GM20000 (cell line): ENCODE results near the gene SH3BP4.

ENCODE experiments used
- DNase-seq: peaks from one replicate; pipeline ENCODE4 v3.0.0; 2012; ENCODE audit warnings: low spot score
- TF ChIP-seq, protein P1 (sequence below): IDR thresholded peaks from 2 replicates; pipeline ENCODE4 v1.5.1; 2012; ENCODE audit warnings: mild to moderate bottlenecking, control low read depth; ENCODE audit errors: extremely low read depth, missing control alignments

The SH3BP4 gene

GRCh38 chr2:234992196-234992595 is 40.4 kb downstream of the SH3BP4 start:
- TF ChIP-seq, protein P1, sequence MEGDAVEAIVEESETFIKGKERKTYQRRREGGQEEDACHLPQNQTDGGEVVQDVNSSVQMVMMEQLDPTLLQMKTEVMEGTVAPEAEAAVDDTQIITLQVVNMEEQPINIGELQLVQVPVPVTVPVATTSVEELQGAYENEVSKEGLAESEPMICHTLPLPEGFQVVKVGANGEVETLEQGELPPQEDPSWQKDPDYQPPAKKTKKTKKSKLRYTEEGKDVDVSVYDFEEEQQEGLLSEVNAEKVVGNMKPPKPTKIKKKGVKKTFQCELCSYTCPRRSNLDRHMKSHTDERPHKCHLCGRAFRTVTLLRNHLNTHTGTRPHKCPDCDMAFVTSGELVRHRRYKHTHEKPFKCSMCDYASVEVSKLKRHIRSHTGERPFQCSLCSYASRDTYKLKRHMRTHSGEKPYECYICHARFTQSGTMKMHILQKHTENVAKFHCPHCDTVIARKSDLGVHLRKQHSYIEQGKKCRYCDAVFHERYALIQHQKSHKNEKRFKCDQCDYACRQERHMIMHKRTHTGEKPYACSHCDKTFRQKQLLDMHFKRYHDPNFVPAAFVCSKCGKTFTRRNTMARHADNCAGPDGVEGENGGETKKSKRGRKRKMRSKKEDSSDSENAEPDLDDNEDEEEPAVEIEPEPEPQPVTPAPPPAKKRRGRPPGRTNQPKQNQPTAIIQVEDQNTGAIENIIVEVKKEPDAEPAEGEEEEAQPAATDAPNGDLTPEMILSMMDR = no peak

DNA sequence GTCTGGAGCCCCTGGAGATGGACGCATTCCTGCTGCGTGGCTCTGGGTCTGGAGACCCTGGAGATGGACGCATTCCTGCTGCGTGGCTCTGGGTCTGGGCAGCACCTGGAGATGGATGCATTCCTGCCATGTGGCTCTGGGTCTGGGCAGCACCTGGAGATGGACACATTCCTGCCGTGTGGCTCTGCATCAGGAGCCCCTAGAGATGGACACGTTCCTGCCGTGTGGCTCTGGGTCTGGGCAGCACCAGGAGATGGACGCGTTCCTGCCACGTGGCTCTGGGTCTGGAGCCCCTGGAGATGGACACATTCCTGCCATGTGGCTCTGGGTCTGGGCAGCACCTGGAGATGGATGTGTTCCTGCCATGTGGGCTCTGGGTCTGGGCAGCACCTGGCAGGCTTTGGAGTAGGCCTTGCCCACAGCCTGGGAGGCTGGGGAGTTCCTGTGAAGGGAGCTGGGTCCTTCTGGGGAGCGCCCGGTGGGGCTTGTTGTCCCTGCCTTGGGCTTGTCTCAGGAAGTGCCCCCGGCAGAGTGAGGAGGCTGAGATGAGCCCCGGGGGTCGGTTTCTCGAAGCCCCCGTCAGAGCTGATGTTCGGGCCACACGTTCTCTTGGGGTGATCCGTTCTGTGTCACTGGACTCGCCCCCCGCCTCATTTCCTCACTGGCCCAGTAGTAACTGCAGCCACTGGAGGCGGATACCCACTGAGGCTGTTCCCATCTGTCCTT is 41.0 kb downstream of the SH3BP4 start:
- DNase-seq = no peak
- TF ChIP-seq, protein P1 = no peak

More at GRCh38 chr2:234992196-234992595, 40.4 kb downstream of the SH3BP4 start:
- DNase-seq = no peak

DNA sequence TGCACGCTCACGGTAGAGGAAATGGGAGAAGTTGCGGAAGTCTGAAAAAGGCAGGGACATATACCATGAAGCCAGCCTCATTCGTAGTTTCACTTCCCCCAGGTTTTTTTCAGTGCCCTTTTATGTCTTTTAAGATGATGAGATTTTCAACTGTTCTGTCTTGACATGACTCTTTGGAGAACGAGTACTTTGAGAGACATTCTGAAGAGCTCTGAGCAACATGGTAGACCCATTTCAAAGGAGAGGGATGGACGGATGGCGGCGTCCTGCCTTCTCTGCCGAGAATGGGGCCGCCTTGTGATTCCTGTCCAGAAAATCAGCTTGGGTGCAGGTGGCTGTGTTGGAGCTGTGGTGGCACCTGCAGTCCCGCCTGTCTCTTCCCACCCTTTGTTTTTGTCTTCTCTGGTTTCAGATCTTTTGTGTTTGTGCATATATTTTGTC is 41.7 kb downstream of the SH3BP4 start:
- TF ChIP-seq, protein P1 = no peak
- no peak for DNase-seq

- TF ChIP-seq, protein P1 = no peak
- no peak for DNase-seq
Measured at GRCh38 chr2:234994438-234995321, 42.9 kb downstream of the SH3BP4 start.

DNA sequence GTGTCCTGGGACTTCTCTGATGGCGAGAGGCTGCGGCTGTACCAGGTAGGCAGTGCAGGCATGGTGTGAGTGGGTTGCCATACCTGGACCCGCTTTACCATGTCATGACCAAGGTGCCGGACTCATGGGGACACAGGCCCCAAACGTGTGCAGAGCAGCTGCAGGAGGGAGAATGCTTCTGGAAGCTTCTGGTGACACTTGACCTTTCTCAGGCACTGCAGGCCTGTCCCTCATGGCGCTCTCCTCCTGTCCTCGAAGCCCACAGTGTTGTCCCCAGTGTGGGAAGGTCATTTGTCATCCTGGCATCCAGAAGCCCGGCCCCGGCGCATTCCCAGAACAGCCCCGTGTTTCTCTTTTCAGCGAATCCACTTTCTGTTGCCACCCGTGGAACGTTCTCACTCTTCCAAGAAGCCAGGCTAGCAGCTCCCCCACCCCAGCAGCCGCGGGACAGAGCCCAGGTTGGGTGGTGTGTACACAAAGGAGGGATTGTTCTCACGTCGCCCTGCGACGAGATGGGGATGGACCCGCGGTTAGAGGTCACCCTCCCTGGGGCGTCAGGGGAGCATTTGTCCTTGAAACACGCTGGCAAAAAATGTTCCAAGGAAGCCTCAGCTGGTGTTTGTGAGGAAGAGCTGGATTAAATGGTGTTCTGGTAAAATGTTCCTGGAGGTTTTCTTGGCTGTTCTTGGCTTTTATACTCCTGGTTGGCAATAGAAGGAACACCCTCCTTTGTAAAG is 43.7 kb downstream of the SH3BP4 start:
- DNase-seq = no peak
- TF ChIP-seq, protein P1 = no peak

DNA sequence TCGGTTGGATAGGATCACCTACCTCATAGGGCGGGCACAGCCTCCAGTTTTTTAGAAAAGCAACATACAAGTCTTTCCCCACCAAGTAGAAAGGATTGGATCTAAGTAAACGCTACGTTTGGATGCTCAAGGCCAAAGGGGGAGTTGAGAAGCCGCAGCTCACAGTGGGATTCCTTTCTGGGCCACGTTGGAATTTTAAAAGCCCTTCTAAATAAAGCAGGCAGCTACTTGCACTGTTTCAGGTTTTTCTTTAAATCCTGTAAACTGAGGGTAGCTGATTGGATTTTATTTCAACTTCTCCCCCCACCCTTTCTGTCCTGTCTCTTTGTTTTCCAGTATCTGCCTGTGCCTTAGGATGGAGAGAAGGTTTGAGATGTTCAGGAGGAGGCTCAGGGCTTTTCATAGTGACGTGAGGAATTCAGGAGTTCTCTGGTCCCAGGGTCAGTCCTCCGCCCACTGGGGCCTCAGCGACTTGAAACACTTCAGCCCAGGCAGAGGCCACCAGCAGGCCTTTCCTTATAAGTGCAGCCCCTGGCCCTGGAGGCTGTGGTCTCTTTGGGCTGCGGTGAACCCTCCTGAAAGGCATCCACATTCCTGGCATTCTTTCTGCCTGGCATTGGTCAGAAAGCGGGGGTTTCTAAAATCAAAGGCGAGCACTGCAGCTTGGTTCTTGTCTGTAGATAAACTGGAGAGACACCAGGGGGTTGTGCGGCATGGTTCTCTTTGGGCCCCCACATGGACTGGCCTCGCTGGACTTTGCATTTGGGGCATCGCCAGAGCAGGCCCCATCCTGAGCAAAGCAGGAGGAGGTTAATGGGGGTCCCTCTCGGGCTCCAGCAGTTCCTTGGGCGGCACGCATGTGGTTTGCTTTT is 44.5 kb downstream of the SH3BP4 start:
- TF ChIP-seq, protein P1 = no peak
- no peak for DNase-seq
